CD4-positive, alpha-beta T cell treated with Interleukin-17A for 4 hours (primary cell): ENCODE data around the gene LIX1L.
"Not testable (repeated sequence)": the region's sequence is repeated elsewhere in the genome, so short reads cannot be mapped to it uniquely, and the experiment has no call there.

Experiments used
- DNase-seq: peaks from one replicate; pipeline ENCODE4 v3.0.0-alpha.2; 2020; ENCODE audit warnings: mixed read lengths

Gene LIX1L

GRCh38 chr1:145927916-145928643, 29.7 kb downstream of the LIX1L start:
- DNase-seq: peak; percentile 8

GRCh38 chr1:145927063-145927886, 30.5 kb downstream of the LIX1L start, which contains the start of gene RBM8A:
TSS of gene RBM8A (minus strand) at chr1:145927484. CDS start at chr1:145927426, 58 bp downstream.
- peak; percentile 94 for DNase-seq

- DNase-seq: no peak
These were observed 31.1 kb downstream of the LIX1L start for GRCh38 chr1:145926686-145927062.

GRCh38 chr1:145922266-145922665, 35.6 kb downstream of the LIX1L start:
- DNase-seq: no peak

GRCh38 chr1:145920297-145920696, 37.5 kb downstream of the LIX1L start:
- DNase-seq: not testable (repeated sequence)

GRCh38 chr1:145918992-145919939, 38.6 kb downstream of the LIX1L start:
- peak; percentile 17 for DNase-seq

GRCh38 chr1:145918144-145918991, 39.4 kb downstream of the LIX1L start, which contains the start of gene PEX11B:
TSS of gene PEX11B (minus strand) at chr1:145918717. CDS start at chr1:145918688, 29 bp downstream.
- DNase-seq: peak; percentile 96

GRCh38 chr1:145917595-145917994, 40.2 kb downstream of the LIX1L start:
- no peak for DNase-seq

- no peak for DNase-seq
These were observed 41.1 kb downstream of the LIX1L start for GRCh38 chr1:145916745-145917144.

GRCh38 chr1:145912128-145912641, 45.6 kb downstream of the LIX1L start:
- no peak for DNase-seq

- no peak for DNase-seq
These were observed 49.2 kb downstream of the LIX1L start for GRCh38 chr1:145908653-145909052.

- no peak for DNase-seq
These were observed 50.7 kb downstream of the LIX1L start for GRCh38 chr1:145906954-145907753.

- no peak for DNase-seq
These were observed 56.4 kb downstream of the LIX1L start for GRCh38 chr1:145901312-145902021.

GRCh38 chr1:145898756-145899155, 59.1 kb downstream of the LIX1L start:
- no peak for DNase-seq

GRCh38 chr1:145897969-145898368, 59.8 kb downstream of the LIX1L start:
- DNase-seq: no peak

GRCh38 chr1:145895471-145895870, 62.3 kb downstream of the LIX1L start:
- no peak for DNase-seq

GRCh38 chr1:145893306-145894055, 64.3 kb downstream of the LIX1L start:
- DNase-seq: no peak

GRCh38 chr1:145892486-145893087, 65.2 kb downstream of the LIX1L start:
- DNase-seq: no peak
